Colon (tissue), 2 donors: Measurements from ENCODE around the gene JAM2.
"Not testable (repeated sequence)": the region's sequence is repeated elsewhere in the genome, so short reads cannot be mapped to it uniquely, and the experiment has no call there.

Experiments
- FAIRE-seq: peaks from 2 replicates; lab custom pipeline; 2012; peaks lifted over from hg19 to GRCh38; lab: Jason Lieb, UNC
- donor health status: control.
- donor health status: control.

The JAM2 gene, protein sequence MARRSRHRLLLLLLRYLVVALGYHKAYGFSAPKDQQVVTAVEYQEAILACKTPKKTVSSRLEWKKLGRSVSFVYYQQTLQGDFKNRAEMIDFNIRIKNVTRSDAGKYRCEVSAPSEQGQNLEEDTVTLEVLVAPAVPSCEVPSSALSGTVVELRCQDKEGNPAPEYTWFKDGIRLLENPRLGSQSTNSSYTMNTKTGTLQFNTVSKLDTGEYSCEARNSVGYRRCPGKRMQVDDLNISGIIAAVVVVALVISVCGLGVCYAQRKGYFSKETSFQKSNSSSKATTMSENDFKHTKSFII

DNA sequence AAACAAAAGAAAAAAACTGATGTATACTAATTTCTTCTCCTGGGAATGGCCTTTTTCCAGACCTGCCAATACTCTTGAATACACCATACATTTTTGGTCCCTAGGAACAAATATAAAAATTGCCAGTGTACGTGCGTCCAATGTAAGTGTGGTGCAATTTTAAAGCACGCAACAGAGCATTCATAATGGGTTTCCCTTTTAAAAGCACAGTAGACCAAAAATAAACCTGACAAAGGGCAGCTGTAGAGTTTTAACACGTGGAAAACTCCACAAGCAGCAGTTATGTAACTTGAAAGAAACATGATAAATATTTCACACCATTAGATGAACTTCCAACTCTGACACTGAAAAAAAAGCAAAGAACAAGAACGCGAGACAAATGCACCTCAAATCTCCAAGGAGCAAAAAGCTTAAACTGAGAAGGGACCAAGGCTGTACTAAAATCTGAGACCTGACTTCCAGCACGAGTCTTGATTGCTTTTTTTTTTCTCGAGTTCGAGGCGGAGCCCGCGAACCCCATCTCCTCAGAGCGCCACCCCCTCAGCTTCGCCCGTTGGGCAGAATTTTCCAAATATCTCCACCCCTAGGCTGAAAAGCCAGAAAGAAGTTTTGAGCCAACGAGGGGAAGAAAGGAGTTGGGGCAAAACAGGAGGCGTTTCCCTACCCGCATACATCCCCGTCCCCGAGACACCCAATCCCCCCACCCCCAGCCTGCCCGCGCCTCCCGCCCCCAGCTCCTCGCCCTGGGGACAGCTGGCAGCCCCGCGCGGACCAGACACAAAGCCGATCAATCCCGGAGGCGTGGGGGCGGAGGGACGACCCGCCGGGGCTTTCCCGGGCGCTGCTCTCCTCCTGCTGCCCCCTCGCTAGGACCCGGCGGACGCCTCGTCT is at the start of gene JAM2:
TSS of gene JAM2 (plus strand) at position 599 of the 891 bp plus-strand sequence. CDS start 564 bp downstream, outside the sequence.
- no peak for FAIRE-seq

DNA sequence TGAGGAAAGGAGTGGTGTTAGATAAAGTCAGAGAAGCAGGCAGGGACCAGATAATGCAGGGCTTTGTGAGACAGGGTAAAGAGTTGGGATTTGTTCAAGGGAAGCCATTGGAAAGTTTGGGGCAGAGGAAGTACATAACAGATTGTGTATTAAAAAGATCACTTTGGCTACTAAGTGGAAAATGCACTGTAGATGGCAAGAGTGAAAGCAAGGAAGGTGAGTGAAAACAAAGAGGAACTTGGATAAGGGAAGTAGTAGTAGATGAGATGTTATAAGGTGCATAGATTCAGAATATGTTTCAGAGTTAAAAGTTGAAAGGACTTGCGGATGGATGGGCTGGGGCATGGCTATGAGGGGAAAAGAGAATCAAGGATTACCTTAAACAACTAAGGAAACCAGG is 49.2 kb upstream of the JAM2 start:
- no peak for FAIRE-seq

DNA sequence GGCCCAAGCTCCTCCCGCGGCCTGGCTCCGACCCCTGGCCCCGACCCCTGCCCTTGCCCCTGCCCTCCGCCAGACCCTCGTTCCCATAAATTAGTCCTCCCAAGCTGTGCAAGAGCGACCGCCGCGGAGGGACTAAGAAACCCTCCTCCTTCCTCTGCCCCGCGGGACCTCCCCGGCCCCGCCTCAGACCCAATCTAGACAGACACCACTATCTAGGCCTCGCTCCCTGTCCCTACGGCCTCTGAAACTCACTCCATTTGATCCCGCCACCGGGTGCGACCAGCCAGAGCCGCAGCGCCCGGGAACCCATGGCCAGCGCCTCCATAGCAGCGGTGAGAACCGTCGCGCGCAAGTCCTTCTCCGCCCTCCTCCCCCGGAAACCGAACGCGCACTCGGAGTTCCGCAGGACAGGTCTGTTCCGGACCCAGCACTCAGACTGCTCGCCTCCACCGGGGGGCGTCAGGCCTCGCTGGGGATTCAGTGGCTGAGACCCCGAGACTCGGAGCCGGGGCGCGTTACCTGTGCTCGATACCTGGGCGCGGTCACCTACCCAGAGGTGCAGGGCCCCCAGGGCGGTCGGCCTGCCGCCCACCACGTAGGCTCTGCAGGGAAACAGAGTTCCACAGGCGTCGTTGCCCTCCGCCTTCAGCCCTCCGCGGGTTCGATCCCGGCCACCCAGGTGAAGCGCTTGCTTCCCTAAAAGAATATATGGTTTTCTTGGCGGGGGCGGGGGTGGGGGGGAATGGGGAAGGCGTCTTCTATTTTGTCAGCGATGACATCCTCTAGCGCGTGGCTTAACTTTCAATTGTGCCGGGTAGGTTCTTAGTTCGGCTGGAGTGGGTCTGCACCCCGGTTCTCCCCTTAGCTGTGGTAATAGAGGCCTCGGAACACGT is 31.7 kb upstream of the JAM2 start, which contains the start of gene MRPL39:
TSS of gene MRPL39 (minus strand) at position 331 of the 893 bp plus-strand sequence. CDS start at position 325, 6 bp downstream.
- no peak for FAIRE-seq

- FAIRE-seq: no peak
These were observed 30.9 kb upstream of the JAM2 start for GRCh38 chr21:25608044-25608737.

- no peak for FAIRE-seq
These were observed 24.6 kb upstream of the JAM2 start for GRCh38 chr21:25614441-25614840.

GRCh38 chr21:25615880-25616279 is 23.2 kb upstream of the JAM2 start:
- no peak for FAIRE-seq

DNA sequence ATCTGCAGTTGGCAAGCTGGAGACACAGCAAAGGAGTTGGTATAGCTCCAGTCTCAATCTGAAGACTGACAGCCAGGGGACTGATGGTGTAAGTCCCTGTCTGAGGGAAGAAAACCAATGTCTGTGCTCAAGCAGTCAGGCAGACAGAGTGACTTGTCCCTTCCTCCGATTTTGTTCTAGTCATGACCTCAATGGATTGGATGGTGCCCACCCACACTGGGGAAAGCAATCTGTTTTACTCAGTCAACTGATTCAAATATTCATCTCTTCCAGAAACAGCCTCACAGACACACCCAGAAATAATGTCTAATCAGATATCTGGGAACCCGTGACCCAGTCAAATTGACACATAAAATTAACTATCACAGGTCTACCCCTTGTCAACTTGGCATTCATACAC is 19.9 kb upstream of the JAM2 start:
- FAIRE-seq: no peak

DNA sequence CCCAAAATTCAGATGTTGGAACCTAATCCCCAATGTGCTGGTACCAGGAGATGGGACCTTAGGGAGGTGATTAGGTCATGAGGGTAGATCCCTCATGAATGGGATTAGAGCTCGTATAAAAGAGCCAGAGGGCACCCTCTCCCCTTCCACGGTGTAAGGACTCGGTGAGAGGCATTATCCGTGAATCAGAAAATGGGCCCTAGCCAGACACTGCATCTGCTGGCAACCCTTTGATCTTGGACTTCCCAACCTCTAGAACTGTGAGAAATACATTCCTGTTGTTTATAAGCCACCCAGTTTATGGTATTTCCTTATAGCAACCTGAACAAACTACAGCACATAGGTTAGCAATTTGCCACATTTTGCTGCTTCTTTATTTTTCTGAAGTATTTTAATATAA is 14.5 kb upstream of the JAM2 start:
- FAIRE-seq: no peak

DNA sequence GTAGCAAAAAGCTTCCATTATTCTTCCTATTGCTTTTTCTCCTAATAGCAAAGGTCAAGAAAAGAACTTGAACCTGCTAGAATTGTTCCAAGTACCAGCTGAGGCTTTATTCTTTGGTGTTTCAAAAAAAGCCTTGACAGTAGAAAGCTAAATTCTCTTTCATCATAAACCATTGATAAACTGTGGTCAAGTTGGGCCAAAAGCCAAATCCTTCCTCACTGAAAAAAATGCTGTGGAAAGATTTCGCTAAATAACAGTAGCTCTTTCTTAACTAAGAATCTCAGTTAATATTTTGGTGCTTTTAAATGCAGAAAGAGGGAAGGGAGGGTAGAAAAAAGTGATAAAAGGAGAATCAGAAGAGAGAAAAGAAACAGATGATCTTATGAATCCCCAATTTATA is 14.0 kb upstream of the JAM2 start:
- no peak for FAIRE-seq

GRCh38 chr21:25625776-25626555 is 13.1 kb upstream of the JAM2 start:
- FAIRE-seq: not testable (repeated sequence)

- no peak for FAIRE-seq
These were observed 12.3 kb upstream of the JAM2 start for GRCh38 chr21:25626757-25627156.

DNA sequence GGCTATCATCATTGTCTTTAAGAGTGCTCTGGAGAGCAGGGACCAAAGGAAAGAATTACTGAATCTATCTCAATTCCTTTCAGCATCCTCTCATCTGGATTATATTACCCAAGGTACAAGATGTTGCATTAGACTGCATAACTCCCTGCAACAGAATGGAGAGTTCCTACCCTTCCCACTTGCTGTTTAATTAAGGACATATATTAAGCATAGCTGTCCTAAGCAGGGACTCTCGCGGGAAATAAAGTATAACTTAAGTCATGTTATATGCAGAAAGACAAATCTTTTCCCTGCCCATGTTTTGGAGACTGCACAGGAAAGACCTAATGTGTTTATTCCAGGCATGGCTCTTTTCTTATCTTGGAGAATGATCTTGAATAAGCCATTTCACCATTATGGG is 6.8 kb upstream of the JAM2 start:
- FAIRE-seq: no peak

DNA sequence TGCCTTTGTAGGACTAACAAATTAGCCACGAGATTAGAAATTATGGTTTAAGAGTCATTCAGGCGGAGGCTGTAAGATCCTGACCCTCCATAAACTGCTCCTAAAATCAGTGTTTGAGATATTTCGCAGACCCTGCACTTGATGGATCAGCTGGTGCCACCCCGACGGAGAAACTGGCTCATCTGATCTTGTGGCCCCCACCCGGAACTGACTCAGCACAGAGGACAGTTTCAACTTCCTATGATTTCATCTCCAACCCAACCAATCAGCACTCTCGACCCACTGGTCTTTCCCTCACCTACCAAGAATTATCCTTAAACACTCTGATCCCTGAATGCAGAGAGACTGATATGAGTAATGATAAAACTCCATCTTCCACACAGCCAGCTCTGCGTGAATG is 3.7 kb upstream of the JAM2 start:
- no peak for FAIRE-seq

DNA sequence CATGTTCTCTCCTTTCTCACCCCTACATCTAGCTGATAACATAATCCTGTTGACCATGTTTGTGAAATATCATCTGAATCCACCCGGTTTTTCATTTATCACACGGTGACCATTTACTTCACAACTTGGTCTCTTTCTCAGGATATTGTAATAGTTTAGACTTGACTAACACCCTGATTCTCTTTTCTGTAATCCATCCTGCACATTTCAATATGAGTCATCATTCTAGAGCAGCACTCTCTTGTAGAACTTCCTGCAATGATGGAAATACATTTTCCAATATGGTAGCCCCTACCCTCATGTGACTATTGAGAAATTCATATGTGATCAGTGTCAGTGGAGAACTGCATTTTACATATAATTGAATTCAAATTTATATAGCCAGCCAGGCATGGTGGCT is 2.3 kb upstream of the JAM2 start:
- no peak for FAIRE-seq

DNA sequence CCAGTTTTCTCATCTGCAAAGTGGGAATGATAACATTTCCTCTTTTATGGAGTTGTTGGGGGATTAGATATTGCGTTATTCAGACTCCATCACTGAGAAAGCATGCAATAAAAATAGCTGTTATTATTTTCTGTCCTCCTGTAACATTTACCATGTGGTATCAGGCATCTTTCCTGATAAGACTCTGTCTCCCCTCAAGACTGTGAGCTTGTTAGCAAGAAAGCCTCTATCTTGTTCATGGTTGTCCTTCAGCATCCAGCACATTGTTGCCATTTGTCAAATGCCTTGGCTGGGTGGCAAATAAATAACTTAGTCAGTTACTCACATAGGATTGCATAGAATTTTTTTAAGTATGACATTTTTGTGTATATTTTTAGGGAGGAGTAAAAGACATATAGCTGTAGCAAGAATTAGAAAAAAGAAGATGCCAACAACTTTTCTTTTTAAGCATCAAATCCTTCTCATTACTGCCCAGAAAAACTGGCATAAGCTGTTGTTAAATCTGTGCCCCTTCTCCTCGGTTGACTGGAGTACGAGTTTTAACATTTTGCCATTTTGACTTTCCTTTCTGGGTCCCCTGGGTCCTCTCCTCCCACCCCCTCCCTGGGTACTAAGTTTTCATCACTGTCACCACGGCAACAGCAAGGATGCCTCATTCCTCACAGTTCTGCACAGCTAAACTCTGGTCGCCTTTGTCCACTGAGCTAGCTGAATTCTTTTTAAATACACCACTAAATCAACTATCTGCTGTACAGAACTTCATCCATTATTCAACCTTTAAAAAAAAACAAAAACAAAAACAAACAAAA is 1.0 kb upstream of the JAM2 start:
- no peak for FAIRE-seq

GRCh38 chr21:25639551-25640201 is 618 bp downstream of the JAM2 start:
- no peak for FAIRE-seq

DNA sequence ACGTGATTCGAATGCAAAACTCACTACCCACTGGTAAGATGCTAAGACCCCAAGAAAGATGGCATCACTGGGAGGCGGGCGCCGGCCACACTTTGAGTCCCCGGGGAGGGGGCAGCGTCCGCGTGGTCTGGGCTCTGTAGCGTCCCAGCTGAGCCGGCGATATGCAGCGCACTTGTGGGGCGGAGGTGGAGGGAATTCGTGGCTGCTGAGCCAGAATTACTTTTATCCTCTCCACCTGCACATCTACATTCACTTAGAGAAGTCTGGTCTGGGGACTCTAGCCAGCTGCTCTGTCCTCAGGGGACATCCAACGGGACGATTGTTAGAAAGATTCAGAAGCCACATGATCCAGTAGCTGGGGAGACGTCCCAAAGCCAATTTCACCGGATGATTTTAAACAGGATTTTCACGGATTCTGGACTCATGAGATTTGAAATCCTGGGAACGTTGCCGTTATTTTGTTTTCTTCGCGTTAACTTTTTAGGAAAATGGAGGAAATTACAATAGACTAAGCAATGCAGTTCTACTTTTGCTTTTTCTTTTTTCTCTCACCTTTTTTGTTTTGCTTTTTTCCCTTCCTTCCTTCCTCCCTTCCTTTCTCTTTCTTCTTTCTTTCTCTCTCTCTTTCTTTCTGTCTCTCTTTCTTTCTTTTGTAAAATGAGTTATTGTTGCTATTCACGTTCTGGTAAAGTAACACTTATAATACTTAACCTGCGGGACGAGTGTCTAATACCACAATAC is 1.3 kb downstream of the JAM2 start:
- no peak for FAIRE-seq

GRCh38 chr21:25640943-25641292 is 1.9 kb downstream of the JAM2 start:
- no peak for FAIRE-seq

- no peak for FAIRE-seq
These were observed 4.4 kb downstream of the JAM2 start for GRCh38 chr21:25643486-25643885.
